ENCODE results near the gene CEP78. TPM values are rescaled to one million over a fixed set of nuclear protein-coding genes. Genes with fewer than 3 reads are reported as not detected.
"Not testable (repeated sequence)": the region's sequence is repeated elsewhere in the genome, so short reads cannot be mapped to it uniquely, and the experiment has no call there.

CEP78 gene
- total RNA-seq, 1 donor from 2014 or later = 42.1 TPM

GRCh38 chr9:78235256-78235761 lies 566 bp upstream of the CEP78 start:
- DNase-seq (ENCODE audit: low spot score) = peak; percentile 49

GRCh38 chr9:78236551-78236910 lies 656 bp downstream of the CEP78 start:
- DNase-seq (ENCODE audit: low spot score) = no peak

- DNase-seq (ENCODE audit: low spot score) = no peak
Observed at GRCh38 chr9:78238046-78239038, 2.5 kb downstream of the CEP78 start.

GRCh38 chr9:78239506-78239905 lies 3.6 kb downstream of the CEP78 start:
- DNase-seq (ENCODE audit: low spot score) = no peak

- no peak for DNase-seq (ENCODE audit: low spot score)
Observed at GRCh38 chr9:78242041-78242440, 6.2 kb downstream of the CEP78 start.

- DNase-seq (ENCODE audit: low spot score) = no peak
Observed at GRCh38 chr9:78243130-78243529, 7.3 kb downstream of the CEP78 start.

- DNase-seq (ENCODE audit: low spot score) = no peak
Observed at GRCh38 chr9:78245401-78245800, 9.5 kb downstream of the CEP78 start.

- no peak for DNase-seq (ENCODE audit: low spot score)
Observed at GRCh38 chr9:78248635-78249034, 12.8 kb downstream of the CEP78 start.

GRCh38 chr9:78249542-78249941 lies 13.7 kb downstream of the CEP78 start:
- DNase-seq (ENCODE audit: low spot score) = no peak

- no peak for DNase-seq (ENCODE audit: low spot score)
Observed at GRCh38 chr9:78252616-78253015, 16.7 kb downstream of the CEP78 start.

- no peak for DNase-seq (ENCODE audit: low spot score)
Observed at GRCh38 chr9:78253285-78253684, 17.4 kb downstream of the CEP78 start.

GRCh38 chr9:78261403-78262001 lies 25.6 kb downstream of the CEP78 start:
- DNase-seq (ENCODE audit: low spot score) = peak; percentile 40

- no peak for DNase-seq (ENCODE audit: low spot score)
Observed at GRCh38 chr9:78262655-78263054, 26.8 kb downstream of the CEP78 start.

- DNase-seq (ENCODE audit: low spot score) = no peak
Observed at GRCh38 chr9:78267889-78268288, 32.0 kb downstream of the CEP78 start.

GRCh38 chr9:78269784-78270183 lies 33.9 kb downstream of the CEP78 start:
- DNase-seq (ENCODE audit: low spot score) = no peak

GRCh38 chr9:78272307-78272706 lies 36.4 kb downstream of the CEP78 start:
- DNase-seq (ENCODE audit: low spot score) = no peak

- no peak for DNase-seq (ENCODE audit: low spot score)
Observed at GRCh38 chr9:78273761-78274160, 37.9 kb downstream of the CEP78 start.

GRCh38 chr9:78278177-78278777 lies 42.4 kb downstream of the CEP78 start:
- DNase-seq (ENCODE audit: low spot score) = peak; percentile 47

GRCh38 chr9:78278801-78279200 lies 42.9 kb downstream of the CEP78 start:
- no peak for DNase-seq (ENCODE audit: low spot score)

GRCh38 chr9:78280982-78281668 lies 45.2 kb downstream of the CEP78 start:
- peak; percentile 96 for DNase-seq (ENCODE audit: low spot score)

- not testable (repeated sequence) for DNase-seq (ENCODE audit: low spot score)
Observed at GRCh38 chr9:78284181-78284580, 48.3 kb downstream of the CEP78 start.

GRCh38 chr9:78286125-78286524 lies 50.2 kb downstream of the CEP78 start:
- no peak for DNase-seq (ENCODE audit: low spot score)
